Vagina (tissue), 2 donors: ENCODE data around the gene ANKS4B. TPM values are rescaled to one million over a fixed set of nuclear protein-coding genes. Genes with fewer than 3 reads are reported as not detected.

Experiments used
- DNase-seq, 2 donors: peaks; one replicate each; pipeline ENCODE4 v3.0.0-alpha.2; 2017; ENCODE audit errors: extremely low spot score in 2 of 2
- H3K27ac ChIP-seq: fragments of 200-600 bp; sonication (generic); one replicate; pipeline ENCODE4 v1.5.1; 2019
- H3K27me3 ChIP-seq: fragments of 200-600 bp; sonication (generic); one replicate; pipeline ENCODE4 v1.5.1; 2019
- H3K36me3 ChIP-seq, 2 donors: fragments of 200-600 bp; sonication (generic); one replicate each; pipeline ENCODE4 v1.5.1; 2017 to 2019
- H3K4me1 ChIP-seq: fragments of 200-600 bp; sonication (generic); one replicate; pipeline ENCODE4 v1.5.1; 2019
- H3K4me3 ChIP-seq, 2 donors: fragments of 200-600 bp; sonication (generic); 1 replicate in 1 of 2; 2 replicates in 1 of 2; pipeline ENCODE4 v1.5.1; 2016 to 2019
- H3K9me3 ChIP-seq: fragments of 200-600 bp; sonication (generic); one replicate; pipeline ENCODE4 v1.5.1; 2019
- CTCF ChIP-seq, 3 experiments: fragments of 450-650 bp in 2 of 3; fragments of 200-600 bp in 1 of 3; sonication (generic) in 1 of 3; IDR thresholded peaks; one replicate each; pipeline ENCODE4 v1.5.1; 2017 to 2019; ENCODE audit warnings: antibody characterized with exemption in 3 of 3, mild to moderate bottlenecking in 2 of 3, moderate library complexity in 2 of 3
- POLR2A ChIP-seq, 2 donors: fragments of 450-650 bp; IDR thresholded peaks; one replicate each; pipeline ENCODE4 v1.6.1; 2017; ENCODE audit warnings: antibody characterized with exemption in 2 of 2, mild to moderate bottlenecking in 2 of 2, moderate library complexity in 2 of 2
- POLR2AphosphoS5 ChIP-seq, 2 donors: sonication (generic); formaldehyde crosslinking; IDR thresholded peaks; one replicate each; pipeline ENCODE4 v1.9.0; 2017; ENCODE audit warnings: antibody characterized with exemption in 2 of 2, mild to moderate bottlenecking in 2 of 2, low read depth in 1 of 2; ENCODE audit not compliant: insufficient read depth in 1 of 2
- intact Hi-C: fragments of 100-400 bp; cut with DNase I; formaldehyde crosslinking; loops from one replicate; pipeline ENCODE4 v1.15.1; 2023
- total RNA-seq: library from RNA; depleted of rRNA; stranded (reverse); fragments of >200 nt; gene quantifications from one replicate; pipeline ENCODE4 v1.2.3, GENCODE V29; 2016

ANKS4B gene
- total RNA-seq, 1 donor from 2014 or later, result not detected

GRCh38 chr16:21250072-21250923, 16.8 kb downstream of the ANKS4B start:
- no peak overlapping the region for H3K4me3 ChIP-seq
- no peak for TF ChIP-seq CTCF (IDR thresholded peaks at IDR 0.05)
- no peaks in the 10 kb centered on the region for H3K27me3 ChIP-seq
- intact Hi-C loops, result no loop called here
- H3K36me3 ChIP-seq, result no peaks in the 10 kb centered on the region
- H3K27ac ChIP-seq, result no peak overlapping the region
- no peaks in the 10 kb centered on the region for H3K4me1 ChIP-seq
- peak in 1 of 2 donors; percentile 64 for DNase-seq
- H3K9me3 ChIP-seq, result no peaks in the 10 kb centered on the region

GRCh38 chr16:21253470-21253869, 20.0 kb downstream of the ANKS4B start:
- no peak for DNase-seq
- Histone ChIP-seq H3K4me3 (no peak overlapping the region), H3K27me3 (no peaks in the 10 kb centered on the region), H3K4me1 (no peaks in the 10 kb centered on the region), H3K36me3 (no peaks in the 10 kb centered on the region), H3K27ac (no peak overlapping the region), H3K9me3 (no peaks in the 10 kb centered on the region)
- intact Hi-C loops, result no loop called here
- no peak for TF ChIP-seq POLR2A (IDR thresholded peaks at IDR 0.05)
- TF ChIP-seq POLR2AphosphoS5 (IDR thresholded peaks at IDR 0.05; ENCODE audit: insufficient read depth in 1 of 2, low read depth in 1 of 2), result no peak
- TF ChIP-seq CTCF (IDR thresholded peaks at IDR 0.05), result no peak

GRCh38 chr16:21256636-21257035, 23.1 kb downstream of the ANKS4B start:
- H3K27me3 ChIP-seq, result no peaks in the 10 kb centered on the region
- no peaks in the 10 kb centered on the region for H3K9me3 ChIP-seq
- H3K4me1 ChIP-seq, result no peaks in the 10 kb centered on the region
- no peak overlapping the region for H3K4me3 ChIP-seq
- intact Hi-C loops, result no loop called here
- no peak for TF ChIP-seq POLR2A (IDR thresholded peaks at IDR 0.05)
- TF ChIP-seq CTCF (IDR thresholded peaks at IDR 0.05), result no peak
- TF ChIP-seq POLR2AphosphoS5 (IDR thresholded peaks at IDR 0.05; ENCODE audit: insufficient read depth in 1 of 2, low read depth in 1 of 2), result no peak
- DNase-seq, result no peak
- H3K27ac ChIP-seq, result no peak overlapping the region
- H3K36me3 ChIP-seq, result no peaks in the 10 kb centered on the region

- Histone ChIP-seq H3K9me3 (no peaks in the 10 kb centered on the region), H3K27ac (no peak overlapping the region), H3K4me1 (no peaks in the 10 kb centered on the region), H3K4me3 (no peak overlapping the region), H3K36me3 (no peaks in the 10 kb centered on the region), H3K27me3 (no peaks in the 10 kb centered on the region)
- no peak for DNase-seq
- intact Hi-C loops, result no loop called here
- no peak for TF ChIP-seq POLR2AphosphoS5 (IDR thresholded peaks at IDR 0.05; ENCODE audit: insufficient read depth in 1 of 2, low read depth in 1 of 2)
- no peak for TF ChIP-seq CTCF (IDR thresholded peaks at IDR 0.05)
These were observed 23.8 kb downstream of the ANKS4B start for GRCh38 chr16:21257284-21257683.
